Measurements from ENCODE around the gene ZNF579. TPM values are rescaled to one million over a fixed set of nuclear protein-coding genes. Genes with fewer than 3 reads are reported as not detected.
A peak's percentile ranks its signal among the peaks of the same experiment; 100 is the strongest.
"Not testable (repeated sequence)": the region's sequence is repeated elsewhere in the genome, so short reads cannot be mapped to it uniquely, and the experiment has no call there.

The ZNF579 gene
- total RNA-seq, 1 donor from 2014 or later, result 1.6 TPM

GRCh38 chr19:55578761-55579747 lies 1.6 kb downstream of the ZNF579 start:
- Histone ChIP-seq H3K9ac (ENCODE audit: low read depth in 1 of 3, low read length in 3 of 3) (peak overlapping the region; percentile 90 to 94 (median 91)), H3K27ac (ENCODE audit: low read depth, low read length) (peak overlapping the region; percentile 95), H3K36me3 (ENCODE audit: control insufficient read depth in 3 of 3, insufficient read depth in 3 of 3, low read length in 3 of 3) (peaks cover 0 to 12% (median 6%) of the 10 kb centered on the region in 3 donors), H3K4me1 (ENCODE audit: control insufficient read depth in 3 of 3, insufficient read depth in 3 of 3, low read length in 3 of 3) (peaks cover 12 to 20% (median 13%) of the 10 kb centered on the region in 3 donors), H3K27me3 (ENCODE audit: control insufficient read depth in 3 of 3, insufficient read depth in 3 of 3, low read length in 3 of 3) (no peaks in the 10 kb centered on the region), H3K9me3 (ENCODE audit: control insufficient read depth in 3 of 3, low read length in 3 of 3) (no peaks in the 10 kb centered on the region), H3K4me3 (ENCODE audit: low read length in 3 of 3) (peak overlapping the region; percentile 85 to 87 (median 86))

- Histone ChIP-seq H3K4me3 (ENCODE audit: low read length in 3 of 3) (no peak overlapping the region), H3K4me1 (ENCODE audit: control insufficient read depth in 3 of 3, insufficient read depth in 3 of 3, low read length in 3 of 3) (peaks cover 12 to 20% (median 13%) of the 10 kb centered on the region in 3 donors), H3K9ac (ENCODE audit: low read depth in 1 of 3, low read length in 3 of 3) (no peak overlapping the region), H3K9me3 (ENCODE audit: control insufficient read depth in 3 of 3, low read length in 3 of 3) (no peaks in the 10 kb centered on the region), H3K27me3 (ENCODE audit: control insufficient read depth in 3 of 3, insufficient read depth in 3 of 3, low read length in 3 of 3) (no peaks in the 10 kb centered on the region), H3K36me3 (ENCODE audit: control insufficient read depth in 3 of 3, insufficient read depth in 3 of 3, low read length in 3 of 3) (peaks cover 0 to 12% (median 6%) of the 10 kb centered on the region in 3 donors), H3K27ac (ENCODE audit: low read depth, low read length) (no peak overlapping the region)
Measured at GRCh38 chr19:55578031-55578760, 2.5 kb downstream of the ZNF579 start.

- Histone ChIP-seq H3K36me3 (ENCODE audit: control insufficient read depth in 3 of 3, insufficient read depth in 3 of 3, low read length in 3 of 3) (peaks cover 0 to 12% (median 6%) of the 10 kb centered on the region in 3 donors), H3K27me3 (ENCODE audit: control insufficient read depth in 3 of 3, insufficient read depth in 3 of 3, low read length in 3 of 3) (no peaks in the 10 kb centered on the region), H3K4me1 (ENCODE audit: control insufficient read depth in 3 of 3, insufficient read depth in 3 of 3, low read length in 3 of 3) (peaks cover 12 to 16% (median 12%) of the 10 kb centered on the region in 3 donors), H3K9ac (ENCODE audit: low read depth in 1 of 3, low read length in 3 of 3) (no peak overlapping the region), H3K9me3 (ENCODE audit: control insufficient read depth in 3 of 3, low read length in 3 of 3) (no peaks in the 10 kb centered on the region), H3K4me3 (ENCODE audit: low read length in 3 of 3) (no peak overlapping the region), H3K27ac (ENCODE audit: low read depth, low read length) (no peak overlapping the region)
Measured at GRCh38 chr19:55576746-55577145, 3.9 kb downstream of the ZNF579 start.

- not testable (repeated sequence) for H3K9me3 ChIP-seq (ENCODE audit: control insufficient read depth in 3 of 3, low read length in 3 of 3); H3K4me3 ChIP-seq (ENCODE audit: low read length in 3 of 3); H3K27me3 ChIP-seq (ENCODE audit: control insufficient read depth in 3 of 3, insufficient read depth in 3 of 3, low read length in 3 of 3); H3K4me1 ChIP-seq (ENCODE audit: control insufficient read depth in 3 of 3, insufficient read depth in 3 of 3, low read length in 3 of 3); H3K27ac ChIP-seq (ENCODE audit: low read depth, low read length); H3K9ac ChIP-seq (ENCODE audit: low read depth in 1 of 3, low read length in 3 of 3)
- peaks cover 0 to 12% (median 6%) of the 10 kb centered on the region in 3 donors for H3K36me3 ChIP-seq (ENCODE audit: control insufficient read depth in 3 of 3, insufficient read depth in 3 of 3, low read length in 3 of 3)
Measured at GRCh38 chr19:55573929-55574328, 6.7 kb downstream of the ZNF579 start.

GRCh38 chr19:55569477-55569876 lies 11.2 kb downstream of the ZNF579 start:
- not testable (repeated sequence) for H3K9ac ChIP-seq (ENCODE audit: low read depth in 1 of 3, low read length in 3 of 3); H3K36me3 ChIP-seq (ENCODE audit: control insufficient read depth in 3 of 3, insufficient read depth in 3 of 3, low read length in 3 of 3); H3K4me1 ChIP-seq (ENCODE audit: control insufficient read depth in 3 of 3, insufficient read depth in 3 of 3, low read length in 3 of 3); H3K9me3 ChIP-seq (ENCODE audit: control insufficient read depth in 3 of 3, low read length in 3 of 3); H3K27ac ChIP-seq (ENCODE audit: low read depth, low read length); H3K4me3 ChIP-seq (ENCODE audit: low read length in 3 of 3); H3K27me3 ChIP-seq (ENCODE audit: control insufficient read depth in 3 of 3, insufficient read depth in 3 of 3, low read length in 3 of 3)

GRCh38 chr19:55567708-55568328 lies 12.8 kb downstream of the ZNF579 start:
- H3K27me3 ChIP-seq (ENCODE audit: control insufficient read depth in 3 of 3, insufficient read depth in 3 of 3, low read length in 3 of 3), result no peaks in the 10 kb centered on the region

GRCh38 chr19:55566823-55567222 lies 13.8 kb downstream of the ZNF579 start:
- peak overlapping the region in 1 of 3 donors; percentile 47 for H3K9ac ChIP-seq (ENCODE audit: low read depth in 1 of 3, low read length in 3 of 3)
- H3K9me3 ChIP-seq (ENCODE audit: control insufficient read depth in 3 of 3, low read length in 3 of 3), result no peaks in the 10 kb centered on the region
- H3K36me3 ChIP-seq (ENCODE audit: control insufficient read depth in 3 of 3, insufficient read depth in 3 of 3, low read length in 3 of 3), result no peaks in the 10 kb centered on the region

More at GRCh38 chr19:55567708-55568328, 12.8 kb downstream of the ZNF579 start:
- peaks cover 6 to 10% (median 9%) of the 10 kb centered on the region in 3 donors for H3K4me1 ChIP-seq (ENCODE audit: control insufficient read depth in 3 of 3, insufficient read depth in 3 of 3, low read length in 3 of 3)
- no peaks in the 10 kb centered on the region for H3K9me3 ChIP-seq (ENCODE audit: control insufficient read depth in 3 of 3, low read length in 3 of 3)
- no peaks in the 10 kb centered on the region for H3K36me3 ChIP-seq (ENCODE audit: control insufficient read depth in 3 of 3, insufficient read depth in 3 of 3, low read length in 3 of 3)
- no peak overlapping the region for H3K27ac ChIP-seq (ENCODE audit: low read depth, low read length)
- H3K4me3 ChIP-seq (ENCODE audit: low read length in 3 of 3), result no peak overlapping the region
- H3K9ac ChIP-seq (ENCODE audit: low read depth in 1 of 3, low read length in 3 of 3), result no peak overlapping the region

GRCh38 chr19:55563261-55563690 lies 17.4 kb downstream of the ZNF579 start:
- Histone ChIP-seq H3K36me3 (ENCODE audit: control insufficient read depth in 3 of 3, insufficient read depth in 3 of 3, low read length in 3 of 3) (no peaks in the 10 kb centered on the region), H3K9me3 (ENCODE audit: control insufficient read depth in 3 of 3, low read length in 3 of 3) (no peaks in the 10 kb centered on the region), H3K4me1 (ENCODE audit: control insufficient read depth in 3 of 3, insufficient read depth in 3 of 3, low read length in 3 of 3) (peaks cover 6 to 14% (median 10%) of the 10 kb centered on the region in 3 donors), H3K4me3 (ENCODE audit: low read length in 3 of 3) (peak overlapping the region in 1 of 3 donors; percentile 45), H3K27ac (ENCODE audit: low read depth, low read length) (peak overlapping the region; percentile 90), H3K9ac (ENCODE audit: low read depth in 1 of 3, low read length in 3 of 3) (peak overlapping the region; percentile 51 to 87 (median 64)), H3K27me3 (ENCODE audit: control insufficient read depth in 3 of 3, insufficient read depth in 3 of 3, low read length in 3 of 3) (no peaks in the 10 kb centered on the region)

More at GRCh38 chr19:55566823-55567222, 13.8 kb downstream of the ZNF579 start:
- peaks cover 6 to 11% (median 10%) of the 10 kb centered on the region in 3 donors for H3K4me1 ChIP-seq (ENCODE audit: control insufficient read depth in 3 of 3, insufficient read depth in 3 of 3, low read length in 3 of 3)
- no peak overlapping the region for H3K4me3 ChIP-seq (ENCODE audit: low read length in 3 of 3)
- no peak overlapping the region for H3K27ac ChIP-seq (ENCODE audit: low read depth, low read length)
- no peaks in the 10 kb centered on the region for H3K27me3 ChIP-seq (ENCODE audit: control insufficient read depth in 3 of 3, insufficient read depth in 3 of 3, low read length in 3 of 3)

GRCh38 chr19:55559684-55560083 lies 21.0 kb downstream of the ZNF579 start:
- Histone ChIP-seq H3K36me3 (ENCODE audit: control insufficient read depth in 3 of 3, insufficient read depth in 3 of 3, low read length in 3 of 3) (no peaks in the 10 kb centered on the region), H3K4me1 (ENCODE audit: control insufficient read depth in 3 of 3, insufficient read depth in 3 of 3, low read length in 3 of 3) (peaks cover 14 to 30% (median 23%) of the 10 kb centered on the region in 3 donors), H3K9me3 (ENCODE audit: control insufficient read depth in 3 of 3, low read length in 3 of 3) (no peaks in the 10 kb centered on the region), H3K27me3 (ENCODE audit: control insufficient read depth in 3 of 3, insufficient read depth in 3 of 3, low read length in 3 of 3) (no peaks in the 10 kb centered on the region), H3K4me3 (ENCODE audit: low read length in 3 of 3) (no peak overlapping the region), H3K27ac (ENCODE audit: low read depth, low read length) (no peak overlapping the region), H3K9ac (ENCODE audit: low read depth in 1 of 3, low read length in 3 of 3) (no peak overlapping the region)
